HG03342 (cell line): ENCODE measurements around the gene ANKRD6.
"Not testable (repeated sequence)": the region's sequence is repeated elsewhere in the genome, so short reads cannot be mapped to it uniquely, and the experiment has no call there.

Experiments
- ATAC-seq: cut with Tn5 transposase; IDR thresholded peaks from one replicate; pipeline ENCODE4 v1.9.1; 2021; ENCODE audit warnings: mild to moderate bottlenecking, moderate library complexity; ENCODE audit not compliant: unreplicated experiment

Gene ANKRD6

GRCh38 chr6:89432875-89433251 is at the start of gene ANKRD6:
ANKRD6 (plus strand) TSS chr6:89433152; CDS start chr6:89566977, 133,825 bp downstream.
- ATAC-seq = peak; percentile 92

GRCh38 chr6:89385156-89385667 is 47.7 kb upstream of the ANKRD6 start:
- peak; percentile 54 for ATAC-seq

- no peak for ATAC-seq
Observed at GRCh38 chr6:89385846-89386245, 47.1 kb upstream of the ANKRD6 start.

GRCh38 chr6:89386917-89387491 is 45.9 kb upstream of the ANKRD6 start:
- peak; percentile 23 for ATAC-seq

GRCh38 chr6:89387516-89388201 is 45.3 kb upstream of the ANKRD6 start:
- peak; percentile 89 for ATAC-seq

GRCh38 chr6:89388846-89389245 is 44.1 kb upstream of the ANKRD6 start:
- no peak for ATAC-seq

- no peak for ATAC-seq
Observed at GRCh38 chr6:89392823-89393222, 40.1 kb upstream of the ANKRD6 start.

- ATAC-seq = no peak
Observed at GRCh38 chr6:89393659-89394058, 39.3 kb upstream of the ANKRD6 start.

- ATAC-seq = not testable (repeated sequence)
Observed at GRCh38 chr6:89397884-89398283, 35.1 kb upstream of the ANKRD6 start.

GRCh38 chr6:89398762-89399525 is 34.0 kb upstream of the ANKRD6 start:
- ATAC-seq = no peak

- ATAC-seq = no peak
Observed at GRCh38 chr6:89400050-89400449, 32.9 kb upstream of the ANKRD6 start.

- no peak for ATAC-seq
Observed at GRCh38 chr6:89400912-89401399, 32.0 kb upstream of the ANKRD6 start.

GRCh38 chr6:89402776-89403175 is 30.2 kb upstream of the ANKRD6 start:
- ATAC-seq = no peak

- no peak for ATAC-seq
Observed at GRCh38 chr6:89404512-89404911, 28.4 kb upstream of the ANKRD6 start.

- no peak for ATAC-seq
Observed at GRCh38 chr6:89406141-89406540, 26.8 kb upstream of the ANKRD6 start.

- ATAC-seq = no peak
Observed at GRCh38 chr6:89409461-89410035, 23.4 kb upstream of the ANKRD6 start.

- ATAC-seq = no peak
Observed at GRCh38 chr6:89410231-89410761, 22.7 kb upstream of the ANKRD6 start.

GRCh38 chr6:89410788-89411144 is 22.2 kb upstream of the ANKRD6 start:
- ATAC-seq = no peak

- ATAC-seq = peak; percentile 35
Observed at GRCh38 chr6:89411145-89412070, 21.5 kb upstream of the ANKRD6 start.
